GM12873 (cell line): ENCODE results near the gene SUGCT.

Source experiments
- TF ChIP-seq, protein P1 (sequence below): IDR thresholded peaks from 2 replicates; pipeline ENCODE4 v1.5.1; 2012; ENCODE audit warnings: low read depth, mild to moderate bottlenecking, moderate library complexity, low read length, control low read depth; ENCODE audit not compliant: insufficient read depth; ENCODE audit errors: missing control alignments

The SUGCT gene

DNA sequence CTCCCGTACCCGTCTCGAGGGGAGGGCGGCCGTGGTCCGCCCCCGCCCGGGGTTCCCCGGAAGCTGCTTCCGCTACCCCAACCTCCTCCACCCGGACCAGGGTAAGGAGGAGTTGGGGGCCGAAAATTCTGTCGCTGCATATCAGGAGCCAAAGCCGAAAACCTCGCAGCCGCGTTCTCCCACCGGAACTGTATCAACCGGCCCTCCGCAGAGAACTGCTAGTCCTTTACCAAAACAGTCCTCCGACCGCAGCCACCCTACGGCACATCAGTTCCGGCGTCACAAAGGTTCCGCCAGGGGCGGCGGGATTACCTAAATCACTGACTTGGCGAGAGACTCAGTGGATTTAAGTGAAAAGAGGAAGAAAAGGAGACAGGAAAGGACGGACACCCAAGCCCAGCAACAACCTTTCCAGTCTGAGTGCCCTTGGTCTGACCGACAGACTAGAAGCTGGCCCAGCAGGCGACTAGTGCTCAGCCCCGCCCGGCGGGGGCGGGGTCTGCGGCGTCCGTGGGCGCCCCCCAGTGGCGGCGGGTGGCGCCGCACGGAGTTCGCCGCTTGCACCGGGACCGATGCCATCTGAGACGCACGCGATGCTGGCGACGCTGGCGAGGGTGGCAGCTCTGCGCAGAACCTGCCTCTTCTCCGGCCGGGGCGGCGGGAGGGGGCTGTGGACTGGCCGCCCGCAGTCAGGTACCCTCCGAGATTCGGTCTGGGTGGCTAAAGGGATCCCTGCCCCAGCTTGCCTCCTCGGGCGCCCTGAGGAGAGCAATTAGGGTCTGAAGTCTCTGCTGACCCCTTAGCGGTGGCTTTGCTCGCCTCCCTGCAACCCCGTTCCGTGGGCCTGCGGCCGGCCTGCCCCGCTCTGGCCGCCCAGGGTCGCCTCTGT lies at the start of gene SUGCT, which contains the start of gene MPLKIP:
Gene SUGCT, plus strand, starts transcription at position 578 of the 889 bp plus-strand sequence.
Gene MPLKIP, minus strand, starts transcription at position 195 of the 889 bp plus-strand sequence. Its CDS starts 55 bp downstream, at position 140.
- TF ChIP-seq, protein P1, sequence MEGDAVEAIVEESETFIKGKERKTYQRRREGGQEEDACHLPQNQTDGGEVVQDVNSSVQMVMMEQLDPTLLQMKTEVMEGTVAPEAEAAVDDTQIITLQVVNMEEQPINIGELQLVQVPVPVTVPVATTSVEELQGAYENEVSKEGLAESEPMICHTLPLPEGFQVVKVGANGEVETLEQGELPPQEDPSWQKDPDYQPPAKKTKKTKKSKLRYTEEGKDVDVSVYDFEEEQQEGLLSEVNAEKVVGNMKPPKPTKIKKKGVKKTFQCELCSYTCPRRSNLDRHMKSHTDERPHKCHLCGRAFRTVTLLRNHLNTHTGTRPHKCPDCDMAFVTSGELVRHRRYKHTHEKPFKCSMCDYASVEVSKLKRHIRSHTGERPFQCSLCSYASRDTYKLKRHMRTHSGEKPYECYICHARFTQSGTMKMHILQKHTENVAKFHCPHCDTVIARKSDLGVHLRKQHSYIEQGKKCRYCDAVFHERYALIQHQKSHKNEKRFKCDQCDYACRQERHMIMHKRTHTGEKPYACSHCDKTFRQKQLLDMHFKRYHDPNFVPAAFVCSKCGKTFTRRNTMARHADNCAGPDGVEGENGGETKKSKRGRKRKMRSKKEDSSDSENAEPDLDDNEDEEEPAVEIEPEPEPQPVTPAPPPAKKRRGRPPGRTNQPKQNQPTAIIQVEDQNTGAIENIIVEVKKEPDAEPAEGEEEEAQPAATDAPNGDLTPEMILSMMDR: peak; percentile 97

DNA sequence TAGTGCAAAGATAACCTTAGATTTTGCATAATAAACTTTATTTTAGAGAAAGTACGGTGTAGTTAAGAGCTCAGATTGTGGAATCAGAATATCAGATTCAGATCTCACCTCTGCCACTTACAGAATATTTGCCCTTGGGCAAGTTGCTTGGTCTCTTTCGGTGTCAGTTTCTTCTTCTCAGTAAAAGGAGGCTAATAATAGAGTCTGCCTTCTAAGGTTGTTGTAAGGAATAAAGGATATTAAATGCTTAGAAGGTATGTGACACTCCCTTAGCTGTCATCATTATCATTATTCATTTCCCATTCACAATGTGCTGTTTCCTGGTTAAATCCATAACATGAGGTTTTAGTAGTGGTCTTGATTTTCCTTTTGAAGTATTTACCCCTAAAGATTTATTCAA lies 42.6 kb upstream of the SUGCT start:
- TF ChIP-seq, protein P1: no peak

DNA sequence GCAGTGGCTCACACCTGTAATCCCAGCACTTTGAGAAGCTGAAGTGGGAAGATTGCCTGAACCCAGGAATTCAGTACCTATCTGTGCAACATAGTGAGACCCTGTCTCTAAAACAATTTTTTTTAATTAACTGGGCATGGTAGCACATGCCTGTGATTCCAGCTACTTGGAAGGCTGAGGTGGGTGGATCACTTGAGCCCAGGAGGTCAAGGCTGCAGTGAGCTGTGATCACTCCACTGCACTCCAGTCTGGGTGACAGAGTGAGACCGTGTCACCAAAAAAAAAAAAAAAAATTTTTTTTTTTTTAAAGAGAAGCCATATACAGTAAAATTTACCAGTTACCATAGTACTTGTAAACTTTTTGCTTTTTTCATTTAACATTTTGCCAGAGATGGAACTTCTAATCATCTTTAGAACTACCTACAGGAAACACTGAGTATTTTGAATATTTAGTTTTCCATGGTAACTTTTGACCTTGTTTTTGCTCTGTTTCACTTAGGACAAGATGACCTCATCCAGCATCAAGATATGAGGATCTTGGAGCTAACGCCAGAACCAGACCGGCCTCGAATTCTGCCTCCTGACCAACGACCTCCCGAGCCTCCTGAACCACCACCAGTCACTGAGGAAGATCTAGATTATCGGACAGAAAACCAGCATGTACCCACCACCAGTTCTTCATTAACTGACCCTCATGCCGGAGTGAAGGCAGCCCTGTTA lies 41.0 kb upstream of the SUGCT start:
- TF ChIP-seq, protein P1: no peak

DNA sequence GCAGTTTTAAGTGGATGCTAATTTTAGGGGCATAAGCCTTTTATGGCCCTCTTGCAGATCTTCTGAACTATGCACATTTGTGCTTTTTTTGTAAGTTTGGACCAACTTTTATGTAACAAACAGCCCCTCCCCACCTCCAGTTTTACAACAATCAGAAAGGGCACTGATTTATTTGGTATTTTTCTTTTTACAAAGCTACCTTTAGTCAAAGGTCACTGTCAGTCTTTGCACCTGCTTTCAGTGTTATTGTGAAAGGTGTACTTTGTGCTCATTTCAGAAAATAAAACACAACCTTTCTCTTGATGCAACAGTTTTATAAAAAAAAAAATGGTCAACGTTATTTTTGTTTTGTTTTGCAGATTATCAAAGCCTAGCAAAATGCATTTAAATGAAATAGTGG lies 39.6 kb upstream of the SUGCT start:
- TF ChIP-seq, protein P1: no peak

DNA sequence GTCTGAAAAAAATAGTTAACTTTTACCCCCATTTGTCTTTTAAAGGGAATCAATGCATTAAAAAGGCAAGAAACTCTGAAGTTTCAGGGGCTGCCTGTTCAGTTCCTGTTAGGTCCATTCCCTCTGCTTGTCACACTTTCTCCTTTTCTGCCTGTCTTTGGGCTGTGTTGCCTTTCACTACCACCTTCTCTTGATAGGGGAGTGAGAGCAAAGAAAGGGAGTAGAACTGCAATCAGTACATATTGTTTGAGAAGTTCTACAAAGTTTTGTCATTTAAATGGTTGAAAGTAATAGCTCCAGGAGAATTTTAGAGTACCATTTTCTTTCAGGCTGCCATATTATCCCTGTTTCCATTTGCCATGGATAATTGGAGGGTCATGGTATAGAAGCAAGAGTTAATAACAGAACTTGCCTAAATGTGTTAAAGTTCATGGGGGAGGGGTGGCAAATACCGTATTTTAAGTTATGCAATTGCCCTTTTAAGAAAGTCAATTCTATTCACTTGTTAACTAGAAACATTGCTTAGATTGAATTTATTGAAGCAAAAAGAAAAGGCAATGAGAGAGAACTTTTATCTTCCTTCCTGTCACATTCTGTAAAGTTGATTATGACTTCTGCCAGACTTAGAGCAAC lies 39.0 kb upstream of the SUGCT start:
- TF ChIP-seq, protein P1: no peak

DNA sequence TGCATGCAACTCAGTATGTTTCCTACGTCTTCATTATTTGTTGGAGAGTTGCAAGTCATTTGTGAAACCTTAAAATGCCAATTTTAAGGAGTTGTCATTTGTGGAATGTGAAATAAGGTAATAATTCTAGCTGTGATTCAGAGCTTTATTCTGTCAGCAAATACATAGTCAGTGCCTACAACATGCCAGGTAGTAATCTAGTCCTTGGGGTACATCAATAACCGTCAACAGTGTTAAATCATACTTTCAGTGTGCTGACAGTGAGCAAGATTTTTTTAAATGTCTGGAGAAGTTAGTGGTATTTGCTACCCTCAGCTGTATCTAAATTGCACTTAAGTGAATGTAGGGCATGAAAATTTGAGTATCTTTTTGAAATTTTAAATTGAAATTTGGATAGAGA lies 37.1 kb upstream of the SUGCT start:
- TF ChIP-seq, protein P1: no peak

DNA sequence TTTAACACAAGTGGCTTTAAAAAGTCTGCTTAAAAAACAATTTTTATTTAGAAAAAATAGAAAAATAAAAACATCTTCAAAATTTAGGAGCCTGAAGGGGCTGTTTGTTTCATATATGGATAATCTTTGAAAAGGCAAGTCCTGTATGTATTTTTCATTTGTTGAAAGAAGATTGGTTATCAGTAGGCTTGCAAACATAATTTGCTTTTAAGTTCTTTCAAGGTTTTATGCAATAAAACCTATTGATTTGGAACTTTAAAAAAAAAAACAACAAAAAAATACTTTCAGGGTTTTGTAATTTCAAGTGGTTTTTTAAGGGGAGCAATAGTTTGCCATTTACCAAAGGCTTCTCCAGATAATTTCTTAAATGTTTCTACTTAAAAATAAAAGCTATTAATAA lies 36.0 kb upstream of the SUGCT start:
- TF ChIP-seq, protein P1: no peak
